MM.1S (cell line): ENCODE results near the gene CELF2.

ENCODE experiments used
- DNase-seq: peaks from one replicate; pipeline ENCODE4 v3.0.0-alpha.2; 2015
- H2AFZ ChIP-seq: fragments of 300-600 bp; sonication (generic); 2 replicates; pipeline ENCODE4 v1.6.0; 2016; ENCODE audit warnings: antibody characterized with exemption, low read length
- H3F3A ChIP-seq: fragments of 300-600 bp; sonication (generic); 2 replicates; pipeline ENCODE4 v1.6.1; 2016; ENCODE audit warnings: mild to moderate bottlenecking, antibody characterized with exemption, low read length, moderate library complexity, mixed read lengths; ENCODE audit not compliant: insufficient read depth
- H3K27ac ChIP-seq: fragments of 300-600 bp; sonication (generic); 2 replicates; pipeline ENCODE4 v1.5.1; 2016; ENCODE audit warnings: mild to moderate bottlenecking, low read length
- H3K27me3 ChIP-seq: fragments of 300-600 bp; sonication (generic); replicated peaks from 2 replicates; pipeline ENCODE4 v1.6.0; 2016; ENCODE audit warnings: low read length; ENCODE audit not compliant: insufficient read depth
- H3K36me3 ChIP-seq: fragments of 300-600 bp; sonication (generic); replicated peaks from 2 replicates; pipeline ENCODE4 v1.6.1; 2016; ENCODE audit warnings: mild to moderate bottlenecking, low read length, mixed read lengths; ENCODE audit not compliant: insufficient read depth
- H3K4me1 ChIP-seq: fragments of 300-600 bp; sonication (generic); 2 replicates; pipeline ENCODE4 v1.6.1; 2016; ENCODE audit warnings: low read length, mixed read lengths
- H3K4me2 ChIP-seq: fragments of 300-600 bp; sonication (generic); 2 replicates; pipeline ENCODE4 v1.6.0; 2016; ENCODE audit warnings: low read depth, low read length
- H3K4me3 ChIP-seq: fragments of 300-600 bp; sonication (generic); 2 replicates; pipeline ENCODE4 v1.5.1; 2016; ENCODE audit warnings: low read length, mixed read lengths
- H3K79me2 ChIP-seq: fragments of 300-600 bp; sonication (generic); 2 replicates; pipeline ENCODE4 v1.6.1; 2016; ENCODE audit warnings: mixed run types, low read length, mixed read lengths
- H3K9ac ChIP-seq: fragments of 300-600 bp; sonication (generic); 2 replicates; pipeline ENCODE4 v1.6.1; 2016; ENCODE audit warnings: low read length, mixed read lengths
- H3K9me2 ChIP-seq: fragments of 300-600 bp; sonication (generic); replicated peaks from 2 replicates; pipeline ENCODE4 v1.6.1; 2016; ENCODE audit warnings: mild to moderate bottlenecking, low read length, mixed read lengths; ENCODE audit not compliant: insufficient read depth
- H3K9me3 ChIP-seq: fragments of 300-600 bp; sonication (generic); replicated peaks from 2 replicates; pipeline ENCODE4 v1.6.1; 2016; ENCODE audit warnings: mild to moderate bottlenecking, low read length, mixed read lengths; ENCODE audit not compliant: insufficient read depth
- H4K20me1 ChIP-seq: fragments of 300-600 bp; sonication (generic); 2 replicates; pipeline ENCODE4 v1.6.1; 2016; ENCODE audit warnings: mild to moderate bottlenecking, low read length, moderate library complexity, mixed read lengths; ENCODE audit not compliant: insufficient read depth
- CTCF ChIP-seq: fragments of 300-600 bp; sonication (generic); IDR thresholded peaks from 2 replicates; pipeline ENCODE4 v1.5.1; 2016; ENCODE audit warnings: antibody characterized with exemption, low read length, mixed read lengths
- EZH2 ChIP-seq: fragments of 300-600 bp; sonication (generic); optimal IDR thresholded peaks from 2 replicates; pipeline ENCODE3; 2017; ENCODE audit warnings: low read depth, mild to moderate bottlenecking, antibody characterized with exemption, low read length, mixed read lengths
- EZH2phosphoT487 ChIP-seq: fragments of 300-600 bp; sonication (generic); IDR thresholded peaks from 2 replicates; pipeline ENCODE4 v1.6.1; 2018; ENCODE audit warnings: antibody characterized with exemption, low read length

The CELF2 gene

GRCh38 chr10:11161096-11161495, 143.4 kb downstream of the CELF2 start:
- no peak overlapping the region for H2AFZ ChIP-seq
- peak overlapping the region; percentile 99 for H3K27ac ChIP-seq
- TF ChIP-seq EZH2phosphoT487 (no peak), EZH2 (no peak), CTCF (no peak)
- H3K9ac ChIP-seq, result peak overlapping the region; percentile 98
- peak; percentile 85 for DNase-seq
- no peaks in the 10 kb centered on the region for H4K20me1 ChIP-seq
- peaks cover 99% of the 10 kb centered on the region for H3K79me2 ChIP-seq
- no peaks in the 10 kb centered on the region for H3K36me3 ChIP-seq
- no peaks in the 10 kb centered on the region for H3K27me3 ChIP-seq
- H3K4me1 ChIP-seq, result peaks cover 31% of the 10 kb centered on the region
- peak overlapping the region; percentile 97 for H3K4me2 ChIP-seq
- H3K9me2 ChIP-seq, result no peaks in the 10 kb centered on the region
- no peaks in the 10 kb centered on the region for H3K9me3 ChIP-seq
- peak overlapping the region; percentile 28; the same call in 1 of the 2 replicates for H3K4me3 ChIP-seq
- H3F3A ChIP-seq, result peaks cover 55% of the 10 kb centered on the region

- H3K4me3 ChIP-seq, result peak overlapping the region; percentile 93; the same call in 1 of the 2 replicates
- peak overlapping the region; percentile 99 for H3K27ac ChIP-seq
- no peak overlapping the region for H2AFZ ChIP-seq
- H3F3A ChIP-seq, result peaks cover 56% of the 10 kb centered on the region
- no peaks in the 10 kb centered on the region for H3K9me3 ChIP-seq
- H3K9ac ChIP-seq, result peak overlapping the region; percentile 98; the same call in 1 of the 2 replicates
- peaks cover 31% of the 10 kb centered on the region for H3K4me1 ChIP-seq
- no peak for DNase-seq
- H3K9me2 ChIP-seq, result no peaks in the 10 kb centered on the region
- peak overlapping the region; percentile 97 for H3K4me2 ChIP-seq
- peaks cover 99% of the 10 kb centered on the region for H3K79me2 ChIP-seq
- no peaks in the 10 kb centered on the region for H4K20me1 ChIP-seq
- TF ChIP-seq EZH2 (no peak), EZH2phosphoT487 (no peak), CTCF (no peak)
- H3K27me3 ChIP-seq, result no peaks in the 10 kb centered on the region
- H3K36me3 ChIP-seq, result 0 out of 2 replicates have a peak, but pooled peaks cover 4% of the 10 kb centered on the region
Measured at GRCh38 chr10:11161910-11162309, 144.2 kb downstream of the CELF2 start.

GRCh38 chr10:11162828-11163599, 145.3 kb downstream of the CELF2 start:
- Histone ChIP-seq H3K9me3 (no peaks in the 10 kb centered on the region), H3K4me2 (peak overlapping the region; percentile 97), H3K4me1 (peaks cover 31% of the 10 kb centered on the region), H3K36me3 (0 out of 2 replicates have a peak, but pooled peaks cover 4% of the 10 kb centered on the region), H3F3A (peaks cover 62% of the 10 kb centered on the region), H3K9ac (peak overlapping the region; percentile 98), H3K79me2 (peaks cover 99% of the 10 kb centered on the region), H3K27me3 (no peaks in the 10 kb centered on the region), H2AFZ (no peak overlapping the region), H3K27ac (peak overlapping the region; percentile 99), H3K4me3 (peak overlapping the region; percentile 93), H3K9me2 (no peaks in the 10 kb centered on the region), H4K20me1 (no peaks in the 10 kb centered on the region)
- peak; percentile 95 for DNase-seq
- no peak; the same call in 1 of the 2 replicates for TF ChIP-seq CTCF
- no peak for TF ChIP-seq EZH2
- TF ChIP-seq EZH2phosphoT487, result no peak
